ENCODE measurements around the gene MTSS2.

The MTSS2 gene

GRCh38 chr16:70702624-70703023 lies 16.8 kb upstream of the MTSS2 start:
- no peak for DNase-seq (ENCODE audit: low spot score)
- TF ChIP-seq, protein P1, sequence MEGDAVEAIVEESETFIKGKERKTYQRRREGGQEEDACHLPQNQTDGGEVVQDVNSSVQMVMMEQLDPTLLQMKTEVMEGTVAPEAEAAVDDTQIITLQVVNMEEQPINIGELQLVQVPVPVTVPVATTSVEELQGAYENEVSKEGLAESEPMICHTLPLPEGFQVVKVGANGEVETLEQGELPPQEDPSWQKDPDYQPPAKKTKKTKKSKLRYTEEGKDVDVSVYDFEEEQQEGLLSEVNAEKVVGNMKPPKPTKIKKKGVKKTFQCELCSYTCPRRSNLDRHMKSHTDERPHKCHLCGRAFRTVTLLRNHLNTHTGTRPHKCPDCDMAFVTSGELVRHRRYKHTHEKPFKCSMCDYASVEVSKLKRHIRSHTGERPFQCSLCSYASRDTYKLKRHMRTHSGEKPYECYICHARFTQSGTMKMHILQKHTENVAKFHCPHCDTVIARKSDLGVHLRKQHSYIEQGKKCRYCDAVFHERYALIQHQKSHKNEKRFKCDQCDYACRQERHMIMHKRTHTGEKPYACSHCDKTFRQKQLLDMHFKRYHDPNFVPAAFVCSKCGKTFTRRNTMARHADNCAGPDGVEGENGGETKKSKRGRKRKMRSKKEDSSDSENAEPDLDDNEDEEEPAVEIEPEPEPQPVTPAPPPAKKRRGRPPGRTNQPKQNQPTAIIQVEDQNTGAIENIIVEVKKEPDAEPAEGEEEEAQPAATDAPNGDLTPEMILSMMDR (IDR thresholded peaks at IDR 0.05; ENCODE audit: extremely low read depth, missing control alignments): no peak

DNA sequence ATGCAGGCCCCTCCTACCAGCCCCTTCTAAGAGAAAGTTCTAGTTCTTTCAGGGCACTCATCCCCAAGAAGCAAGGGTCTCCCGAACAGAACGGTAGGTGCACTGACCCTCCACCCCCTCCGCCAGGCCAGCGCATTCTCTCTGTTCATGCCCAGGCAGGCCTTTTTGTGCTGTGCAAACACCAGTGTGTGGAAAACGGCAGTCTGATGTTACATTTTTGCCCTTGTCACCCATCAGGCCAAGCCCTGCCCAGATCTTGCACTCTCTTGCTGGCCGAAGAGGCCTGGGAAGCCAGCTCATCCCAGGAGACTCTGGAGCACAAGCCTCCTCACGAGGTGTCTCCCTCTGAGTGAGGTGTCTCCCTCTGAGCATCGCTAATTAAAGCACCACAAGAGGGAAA lies 16.1 kb upstream of the MTSS2 start:
- TF ChIP-seq, protein P1 (IDR thresholded peaks at IDR 0.05; ENCODE audit: extremely low read depth, missing control alignments): no peak
- no peak for DNase-seq (ENCODE audit: low spot score)

GRCh38 chr16:70701596-70701995 lies 15.7 kb upstream of the MTSS2 start:
- TF ChIP-seq, protein P1 (IDR thresholded peaks at IDR 0.05; ENCODE audit: extremely low read depth, missing control alignments): no peak
- DNase-seq (ENCODE audit: low spot score): no peak

GRCh38 chr16:70701036-70701435 lies 15.2 kb upstream of the MTSS2 start:
- TF ChIP-seq, protein P1 (IDR thresholded peaks at IDR 0.05; ENCODE audit: extremely low read depth, missing control alignments): no peak
- DNase-seq (ENCODE audit: low spot score): no peak

- DNase-seq (ENCODE audit: low spot score): no peak
- TF ChIP-seq, protein P1 (IDR thresholded peaks at IDR 0.05; ENCODE audit: extremely low read depth, missing control alignments): no peak
These were observed 14.5 kb upstream of the MTSS2 start for GRCh38 chr16:70700101-70701020.

DNA sequence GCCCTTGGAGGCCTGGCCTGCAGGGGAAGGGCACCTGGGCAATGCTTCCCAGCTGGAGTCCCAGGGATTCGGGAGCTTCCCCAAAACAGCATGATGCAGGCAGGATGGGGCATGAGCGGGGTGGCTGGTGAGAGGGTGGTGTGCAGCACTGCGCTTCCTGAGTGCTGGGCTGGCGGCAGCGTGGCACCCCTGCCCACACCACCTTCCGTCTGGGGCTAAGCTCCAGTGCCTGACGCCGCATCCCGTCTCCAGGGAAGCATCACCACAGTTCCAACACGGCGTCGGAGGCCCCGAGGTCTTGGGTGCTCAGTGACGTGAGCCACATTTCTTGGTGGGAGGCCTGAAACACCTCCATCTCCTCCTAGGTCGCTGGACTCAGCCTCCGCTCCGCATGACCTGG lies 13.8 kb upstream of the MTSS2 start:
- TF ChIP-seq, protein P1 (IDR thresholded peaks at IDR 0.05; ENCODE audit: extremely low read depth, missing control alignments): no peak
- DNase-seq (ENCODE audit: low spot score): no peak

- TF ChIP-seq, protein P1 (IDR thresholded peaks at IDR 0.05; ENCODE audit: extremely low read depth, missing control alignments): no peak
- DNase-seq (ENCODE audit: low spot score): no peak
These were observed 13.0 kb upstream of the MTSS2 start for GRCh38 chr16:70698901-70699300.
